HG03103 (cell line): Measurements from ENCODE around the gene SRGAP1.
"Not testable (repeated sequence)": the region's sequence is repeated elsewhere in the genome, so short reads cannot be mapped to it uniquely, and the experiment has no call there.

Experiments used
- ATAC-seq: cut with Tn5 transposase; IDR thresholded peaks from one replicate; pipeline ENCODE4 v1.9.1; 2021; ENCODE audit warnings: low read depth; ENCODE audit not compliant: unreplicated experiment

SRGAP1 gene

DNA sequence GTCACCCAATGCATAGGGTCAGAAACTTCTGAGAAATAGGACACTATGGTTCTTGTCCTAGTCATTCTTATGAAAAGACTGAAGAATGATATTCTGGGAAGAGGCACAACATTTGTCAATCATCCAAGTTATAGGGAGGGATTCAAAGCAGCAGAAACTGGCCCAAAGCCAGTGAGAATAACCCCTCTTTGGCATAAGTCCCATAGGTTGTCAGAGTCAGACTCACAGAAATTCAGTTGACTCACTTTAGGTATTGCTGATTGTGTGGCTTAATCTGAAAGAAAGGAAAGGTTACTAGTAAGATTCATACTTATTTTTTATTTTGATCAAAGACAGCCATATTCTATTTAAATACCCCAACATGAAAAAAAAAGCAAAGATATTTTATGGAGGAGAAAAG, 151.0 kb downstream of the SRGAP1 start:
- no peak for ATAC-seq

DNA sequence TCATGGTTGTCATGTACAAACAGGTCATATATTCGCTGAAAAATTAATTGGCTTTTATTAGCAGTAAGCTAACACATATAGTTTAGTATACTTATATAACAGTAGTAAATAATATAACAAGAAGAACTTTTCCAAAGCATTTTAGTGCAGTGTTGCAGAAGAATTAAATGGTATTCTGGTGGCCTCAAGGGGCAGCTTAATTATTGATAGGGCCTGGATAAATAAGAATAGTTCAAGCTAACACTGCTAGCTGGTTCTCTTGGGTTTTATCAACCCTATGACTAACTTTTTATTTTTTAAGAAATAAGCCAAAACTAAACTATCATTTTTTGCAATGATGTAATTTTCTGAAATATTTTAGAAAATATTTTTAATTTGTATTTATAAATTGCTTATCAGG, 152.1 kb downstream of the SRGAP1 start:
- no peak for ATAC-seq

GRCh38 chr12:63997198-63997597, 152.7 kb downstream of the SRGAP1 start:
- no peak for ATAC-seq

- ATAC-seq = no peak
These were observed 154.1 kb downstream of the SRGAP1 start for GRCh38 chr12:63998584-63998983.

GRCh38 chr12:63999853-64000252, 155.4 kb downstream of the SRGAP1 start:
- ATAC-seq = no peak

DNA sequence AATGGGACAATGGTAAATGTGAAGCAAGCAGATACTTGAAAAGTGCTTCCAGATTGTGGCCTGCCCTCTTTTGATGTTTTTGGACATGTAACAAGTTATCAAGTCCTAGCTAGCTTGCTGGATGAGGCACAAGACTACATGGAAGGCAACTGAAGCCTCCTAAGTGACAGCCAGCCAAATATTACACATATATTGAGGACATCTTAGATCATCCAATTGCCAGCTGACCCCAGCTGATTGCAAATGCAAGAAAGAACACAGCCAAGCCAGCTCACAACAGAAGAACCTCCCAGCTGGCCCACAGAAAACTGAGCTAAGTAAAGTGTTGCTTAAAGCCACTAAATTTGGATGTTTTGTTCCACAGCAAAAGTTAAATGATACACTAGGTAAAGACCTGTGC, 156.9 kb downstream of the SRGAP1 start:
- no peak for ATAC-seq

GRCh38 chr12:64004641-64005040, 160.1 kb downstream of the SRGAP1 start:
- ATAC-seq = no peak

DNA sequence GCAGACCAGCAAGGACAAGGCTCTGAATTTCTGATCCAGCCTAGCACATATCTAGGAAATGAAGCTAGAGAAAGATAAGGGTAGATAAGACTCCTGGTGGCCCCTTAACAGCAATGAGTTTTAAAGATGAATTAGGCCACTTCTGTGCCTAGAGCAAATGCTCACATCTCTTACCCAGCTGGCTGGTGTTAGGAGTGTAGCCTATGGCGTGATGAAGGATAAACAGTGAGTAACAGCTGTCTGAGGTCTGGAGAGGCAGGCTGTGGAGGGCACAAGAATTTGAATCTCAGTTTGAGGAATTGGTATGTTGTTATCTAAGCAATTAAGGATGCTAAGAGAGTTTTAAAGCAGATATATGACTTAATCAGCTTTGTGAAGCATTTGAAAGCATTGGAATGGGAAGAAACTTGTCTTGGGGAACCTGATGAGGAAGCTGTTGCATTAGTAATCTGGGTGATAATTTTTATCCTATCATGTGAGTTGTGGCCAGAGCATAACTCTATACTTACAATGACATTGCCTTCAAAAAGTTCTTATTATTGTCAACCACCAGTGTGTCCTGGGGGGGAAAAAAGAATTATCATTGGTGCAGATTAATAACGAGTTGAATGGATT, 161.8 kb downstream of the SRGAP1 start:
- no peak for ATAC-seq

DNA sequence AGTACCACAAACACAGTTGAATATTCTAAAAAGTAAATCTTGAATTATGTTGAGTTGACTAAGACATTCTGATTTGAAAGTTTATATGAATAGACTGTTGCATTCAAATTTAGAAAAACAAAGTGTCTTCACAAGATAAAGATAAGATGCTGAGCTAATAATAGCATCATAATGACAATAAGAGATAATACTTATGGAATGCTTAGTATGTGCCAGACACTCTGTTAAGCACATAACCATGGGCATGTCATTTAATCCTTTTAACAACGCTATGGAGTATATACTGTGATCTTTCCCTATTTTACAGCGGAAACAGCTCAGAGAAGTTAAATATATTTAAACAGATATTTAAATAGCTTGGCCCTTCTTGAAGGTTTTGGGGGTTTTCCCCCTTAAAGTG, 163.4 kb downstream of the SRGAP1 start:
- ATAC-seq = no peak

DNA sequence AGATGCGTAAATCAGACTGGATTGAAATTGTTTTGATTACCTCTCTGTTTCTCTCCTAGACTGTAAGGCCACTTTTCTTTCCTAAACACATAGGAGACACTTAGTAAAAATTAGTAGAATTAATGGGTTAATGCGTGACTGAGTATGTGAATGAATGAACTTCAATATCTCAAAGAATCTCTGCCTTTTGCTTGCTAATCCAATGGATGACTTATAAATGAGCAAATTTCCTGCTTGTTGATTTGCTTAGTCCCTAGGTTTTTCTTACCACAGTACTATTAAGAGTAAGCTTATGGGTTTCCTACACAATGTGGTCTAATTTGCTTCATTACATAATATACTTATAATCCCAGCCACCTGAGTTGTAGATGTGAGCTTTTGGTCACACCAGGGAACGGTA, 164.1 kb downstream of the SRGAP1 start:
- ATAC-seq = no peak

GRCh38 chr12:64009321-64010068, 165.0 kb downstream of the SRGAP1 start:
- no peak for ATAC-seq

DNA sequence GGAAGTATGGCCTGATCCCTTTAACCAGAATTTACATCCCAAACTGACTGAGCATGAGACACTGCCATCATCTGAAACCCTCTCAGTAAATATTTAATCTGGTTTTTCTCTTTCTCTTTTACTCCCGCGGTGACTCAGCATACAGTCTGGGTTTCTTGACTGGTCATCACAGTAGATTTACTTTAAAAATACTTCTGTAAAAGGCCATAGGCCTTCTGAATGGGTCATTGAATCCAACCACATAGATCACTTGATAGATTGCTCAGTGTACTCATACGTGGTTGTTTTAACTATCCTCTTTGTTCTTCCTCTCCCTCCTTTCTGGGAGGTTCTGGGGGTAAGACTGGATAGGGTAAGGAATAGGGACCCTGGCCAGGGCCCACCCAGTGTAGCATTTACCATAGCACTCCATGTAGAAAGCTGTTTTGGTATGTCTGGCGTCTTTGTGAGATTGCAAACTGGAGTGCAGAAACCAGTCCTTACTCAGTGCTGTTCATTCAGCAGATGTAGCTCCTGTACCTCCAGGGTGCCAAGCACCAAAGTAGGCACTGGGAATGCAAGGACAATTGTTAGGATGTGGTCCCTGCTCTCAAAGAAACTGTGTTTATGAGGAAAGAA, 165.7 kb downstream of the SRGAP1 start:
- ATAC-seq = no peak

- ATAC-seq = no peak
These were observed 172.0 kb downstream of the SRGAP1 start for GRCh38 chr12:64016521-64016920.

DNA sequence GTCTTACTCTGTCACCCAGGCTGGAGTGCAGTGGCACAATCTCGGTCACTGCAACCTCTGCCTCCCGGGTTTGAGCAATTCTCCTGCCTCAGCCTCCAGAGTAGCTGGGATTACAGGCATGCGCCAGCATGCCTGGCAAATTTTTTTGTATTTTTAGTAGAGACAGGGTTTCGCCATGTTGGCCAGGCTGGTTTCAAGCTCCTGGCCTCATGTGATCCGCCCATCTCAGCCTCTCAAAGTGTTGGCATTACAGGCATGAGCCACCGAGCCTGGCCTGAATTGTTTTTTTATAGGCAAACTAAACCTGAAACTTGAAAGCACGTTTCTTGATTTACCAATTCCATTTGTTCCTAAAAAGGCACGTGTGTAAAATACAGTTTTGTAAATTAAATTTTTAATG, 173.6 kb downstream of the SRGAP1 start:
- not testable (repeated sequence) for ATAC-seq

DNA sequence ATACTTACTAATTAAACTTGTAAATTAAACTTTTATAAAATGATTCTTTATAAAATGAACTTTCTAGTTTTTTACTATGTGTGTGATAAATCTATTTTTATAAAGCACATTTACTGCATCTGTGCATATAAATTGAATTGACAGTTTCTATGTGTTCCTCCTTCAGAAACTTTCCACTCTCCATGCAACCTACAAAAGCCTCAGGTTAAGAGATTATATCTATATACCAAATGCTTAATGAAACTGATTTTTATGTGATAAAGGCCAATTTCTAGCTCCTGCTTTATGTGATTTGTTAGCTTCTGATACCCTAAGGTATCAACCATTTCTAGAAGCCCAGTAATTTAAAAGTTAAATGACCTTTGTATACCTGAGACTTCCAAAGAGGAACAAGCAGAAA, 174.0 kb downstream of the SRGAP1 start:
- ATAC-seq = no peak

GRCh38 chr12:64019101-64019500, 174.6 kb downstream of the SRGAP1 start:
- no peak for ATAC-seq

DNA sequence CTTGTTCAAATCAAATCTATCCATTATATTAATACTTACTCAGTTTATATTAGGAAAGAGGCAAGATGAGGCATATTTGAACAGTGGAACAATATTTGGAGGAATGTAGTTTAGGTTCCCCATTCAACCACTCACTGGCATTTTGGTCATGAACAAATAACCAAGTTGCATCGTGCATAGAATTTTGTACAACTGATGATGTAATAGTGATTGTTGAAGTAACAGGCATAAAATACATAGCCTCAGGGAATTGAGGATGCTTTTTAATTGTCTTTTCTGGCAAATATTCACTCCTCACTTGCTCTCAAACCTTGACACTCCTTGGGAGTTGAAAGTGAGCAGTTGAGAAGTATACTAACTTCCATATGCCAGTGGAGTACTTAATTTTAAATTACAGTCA, 175.2 kb downstream of the SRGAP1 start:
- no peak for ATAC-seq

DNA sequence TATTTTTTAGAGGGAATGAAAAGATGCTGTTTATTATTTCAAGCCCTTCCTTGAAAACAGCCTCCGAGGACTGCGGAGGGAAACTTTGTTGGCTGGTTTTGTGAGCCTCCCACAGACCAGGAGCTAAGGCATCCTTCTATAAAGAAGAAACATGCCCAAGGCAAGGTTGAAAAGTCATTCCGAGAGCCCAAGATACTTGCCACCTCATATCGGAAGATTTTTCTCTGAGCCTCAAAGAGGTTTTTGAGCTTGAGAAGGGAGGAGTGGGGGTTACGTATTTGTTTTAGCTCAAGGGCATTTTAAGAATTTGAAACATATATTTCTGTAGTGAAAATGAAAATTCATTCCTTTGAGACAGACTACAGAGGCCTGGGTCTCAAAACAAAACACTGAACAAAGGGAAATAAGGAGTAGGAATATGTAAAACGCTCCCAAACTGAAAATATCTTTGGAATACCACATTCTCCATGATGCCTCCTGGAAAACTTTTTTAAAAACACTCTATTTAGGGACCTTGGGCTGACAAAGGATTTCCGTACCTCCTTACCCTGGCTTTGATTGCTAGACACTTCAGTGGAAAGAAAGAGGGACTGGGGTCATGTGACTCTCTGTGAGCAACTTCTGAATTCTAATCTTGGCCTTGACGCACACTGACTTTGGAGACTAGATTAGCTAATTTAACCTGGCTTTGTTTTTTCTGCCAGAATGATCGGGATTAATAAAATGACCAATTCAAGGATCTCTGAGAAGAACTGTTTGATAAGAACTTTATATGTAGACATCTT, 180.9 kb downstream of the SRGAP1 start:
- no peak for ATAC-seq

GRCh38 chr12:64027311-64027710, 182.8 kb downstream of the SRGAP1 start:
- no peak for ATAC-seq

DNA sequence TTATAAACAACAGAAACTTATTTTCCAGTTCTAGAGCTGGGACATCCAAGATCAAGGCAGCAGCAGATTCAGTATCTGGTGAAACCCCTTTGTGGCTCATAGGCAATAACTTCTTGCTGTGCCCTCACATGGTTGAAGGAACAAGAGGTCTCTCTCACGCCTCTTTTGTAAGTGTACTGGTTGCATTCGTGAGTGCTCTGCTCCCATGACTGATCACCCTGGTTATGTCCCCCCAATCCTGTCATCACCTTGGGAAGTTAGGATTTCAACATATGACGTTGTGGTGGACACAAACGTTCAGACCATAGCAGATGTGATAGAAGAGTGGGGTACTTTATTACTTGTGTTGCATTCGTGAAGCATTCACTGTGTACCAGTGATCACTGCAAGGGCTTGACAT, 184.0 kb downstream of the SRGAP1 start:
- ATAC-seq = no peak
